K562 (cell line): ENCODE results near the gene BOLA3. TPM values are rescaled to one million over a fixed set of nuclear protein-coding genes. Genes with fewer than 3 reads are reported as not detected.

Experiments used
- ATAC-seq: fragments of 200-7000 bp; cut with Tn5 transposase; 3 replicates; pipeline ENCODE4 v1.9.1; 2020; ENCODE audit warnings: moderate library complexity
- BruUV-seq: library from RNA; stranded (reverse); fragments of 400-500 nt; replicated peaks from 2 replicates; lab custom pipeline; 2021; lab: Mats Ljungman, UMichigan
- CTCF ChIA-PET: fragments of 300-600 bp; formaldehyde crosslinking; extraction: SDS; loops from one replicate; lab custom pipeline; 2021; ENCODE audit warnings: low intra/inter-chr PET ratio; lab: Yijun Ruan, JAX
- POLR2A ChIA-PET: fragments of 300-600, 350-650 bp; sonication (Branson Sonifier 250); formaldehyde crosslinking; extraction: SDS; loops from one replicate; lab custom pipeline; 2021; ENCODE audit warnings: antibody characterized with exemption, inconsistent platforms; lab: Yijun Ruan, JAX
- DNase-seq, 4 experiments: peaks; one replicate each; pipeline versions ENCODE4 v3.0.0 to v3.0.0-alpha.2; 2011 to 2018; ENCODE audit warnings: low spot score in 3 of 4, mixed read lengths in 3 of 4; ENCODE audit errors: extremely low read depth in 1 of 4
- FAIRE-seq: peaks from 2 replicates; lab custom pipeline; 2011; peaks lifted over from hg19 to GRCh38; lab: Jason Lieb, UNC
- H2AFZ ChIP-seq: 2 replicates; pipeline ENCODE4 v1.6.0; 2011; ENCODE audit warnings: low read depth, low read length, control low read depth, inconsistent platforms
- H3K27ac ChIP-seq: fragments of 200-600 bp; 3 replicates; pipeline ENCODE4 v1.8.0; 2011; ENCODE audit warnings: low read depth, mild to moderate bottlenecking, control low read depth, inconsistent platforms, low read length, moderate library complexity, mixed read lengths; ENCODE audit errors: extremely low read depth
- H3K27me3 ChIP-seq, 2 experiments: fragments of 300-600 bp in 1 of 2; 2 replicates in 1 of 2; 3 replicates in 1 of 2; pipeline versions ENCODE4 v1.6.0 to v1.8.0; 2011; ENCODE audit warnings: inconsistent platforms in 2 of 2, low read length in 2 of 2, mild to moderate bottlenecking in 1 of 2, mixed read lengths in 1 of 2, moderate library complexity in 1 of 2; ENCODE audit not compliant: control insufficient read depth in 2 of 2, insufficient read depth in 2 of 2
- H3K36me3 ChIP-seq: fragments of 300-600 bp; 3 replicates; pipeline ENCODE4 v1.8.0; 2011; ENCODE audit warnings: mild to moderate bottlenecking, low read length, inconsistent platforms; ENCODE audit not compliant: control insufficient read depth, insufficient read depth
- H3K4me1 ChIP-seq, 2 experiments: fragments of 200-600 bp in 1 of 2; replicated peaks in 1 of 2; 2 replicates in 1 of 2; 3 replicates in 1 of 2; pipeline versions ENCODE4 v1.5.1 to v1.8.0; 2011; ENCODE audit warnings: inconsistent platforms in 2 of 2, low read length in 2 of 2, mild to moderate bottlenecking in 1 of 2, mixed read lengths in 1 of 2, moderate library complexity in 1 of 2; ENCODE audit not compliant: control insufficient read depth in 2 of 2, insufficient read depth in 2 of 2
- H3K4me2 ChIP-seq: 2 replicates; pipeline ENCODE4 v1.6.1; 2011; ENCODE audit warnings: low read length, control low read depth, inconsistent platforms, mixed read lengths; ENCODE audit not compliant: insufficient read depth
- H3K4me3 ChIP-seq: fragments of 200-600 bp; sonication (generic), shearing (Covaris generic); 2 replicates; pipeline ENCODE4 v1.5.1; 2016; ENCODE audit warnings: control low read depth, inconsistent platforms
- H3K79me2 ChIP-seq: fragments of 200-600 bp; 3 replicates; pipeline ENCODE4 v1.8.0; 2011; ENCODE audit warnings: low read length, inconsistent platforms; ENCODE audit not compliant: control insufficient read depth, insufficient read depth
- H3K9ac ChIP-seq, 2 experiments: 2 replicates each; pipeline versions ENCODE4 v1.6.0 to v1.6.1; 2011; ENCODE audit warnings: low read depth in 2 of 2, low read length in 2 of 2, control low read depth in 1 of 2, inconsistent platforms in 1 of 2, mild to moderate bottlenecking in 1 of 2, mixed read lengths in 1 of 2; ENCODE audit not compliant: insufficient read depth in 1 of 2
- H3K9me1 ChIP-seq: one replicate; pipeline ENCODE4 v1.6.0; 2011; ENCODE audit warnings: inconsistent platforms, mild to moderate bottlenecking, low read length, moderate library complexity; ENCODE audit not compliant: control insufficient read depth, insufficient read depth
- H3K9me3 ChIP-seq: replicated peaks from 2 replicates; pipeline ENCODE4 v1.5.1; 2011; ENCODE audit warnings: low read depth, low read length, inconsistent platforms; ENCODE audit not compliant: control insufficient read depth, insufficient read depth
- H4K20me1 ChIP-seq: replicated peaks from 2 replicates; pipeline ENCODE4 v1.6.1; 2011; ENCODE audit warnings: low read length, inconsistent platforms, mixed read lengths; ENCODE audit not compliant: control insufficient read depth, insufficient read depth
- BRD9 ChIP-seq: fragments of 450-650 bp; IDR thresholded peaks from 2 replicates; pipeline ENCODE4 v1.6.1; 2018; ENCODE audit warnings: low read depth; ENCODE audit not compliant: partially characterized antibody
- ESRRA ChIP-seq: fragments of 450-650 bp; IDR thresholded peaks from 2 replicates; pipeline ENCODE4 v1.6.1; 2014; ENCODE audit warnings: low read depth, mild to moderate bottlenecking, moderate library complexity, borderline replicate concordance
- HDAC2 ChIP-seq: fragments of 450-650 bp; IDR thresholded peaks from 2 replicates; pipeline ENCODE4 v1.6.1; 2016; ENCODE audit warnings: mild to moderate bottlenecking
- MNT ChIP-seq, 2 experiments: fragments of 450-650 bp; conservative IDR thresholded peaks; 2 replicates each; pipeline ENCODE4 v1.6.1; 2017; ENCODE audit warnings: mild to moderate bottlenecking in 2 of 2, moderate library complexity in 2 of 2
- NFYB ChIP-seq: IDR thresholded peaks from 2 replicates; pipeline ENCODE4 v1.6.1; 2011; ENCODE audit warnings: mild to moderate bottlenecking, moderate library complexity; ENCODE audit not compliant: insufficient read length; ENCODE audit errors: extremely low read depth
- NR3C1 ChIP-seq: sonication (generic); formaldehyde crosslinking; IDR thresholded peaks from 2 replicates; pipeline ENCODE4 v1.8.1; 2022; ENCODE audit warnings: missing genetic modification reagents
- NUFIP1 ChIP-seq: fragments of 450-650 bp; IDR thresholded peaks from 2 replicates; pipeline ENCODE4 v1.6.1; 2018; ENCODE audit not compliant: partially characterized antibody
- POLR2H ChIP-seq: IDR thresholded peaks from 2 replicates; pipeline ENCODE4 v1.6.1; 2016; ENCODE audit warnings: missing genetic modification characterization, low read depth, mild to moderate bottlenecking, control low read depth, missing compliant biosample characterization, moderate library complexity
- SPI1 ChIP-seq: IDR thresholded peaks from 2 replicates; pipeline ENCODE4 v1.6.1; 2011; ENCODE audit warnings: low read depth, low read length, control low read depth, borderline replicate concordance
- U2AF2 ChIP-seq: fragments of 200-400 bp; formaldehyde crosslinking; optimal IDR thresholded peaks from 2 replicates; pipeline ENCODE3; 2017; ENCODE audit warnings: low read depth, mild to moderate bottlenecking, low read length
- ZBTB12 ChIP-seq: fragments of 250-450 bp; sonication (Bioruptor Pico); IDR thresholded peaks from 2 replicates; pipeline ENCODE4 v1.4.0; 2020
- ZFP36 ChIP-seq: fragments of 150-350 bp; IDR thresholded peaks from 2 replicates; pipeline ENCODE4 v1.6.1; 2018; ENCODE audit warnings: low read length, low read depth; ENCODE audit not compliant: partially characterized antibody
- ZNF12 ChIP-seq: sonication (generic); formaldehyde crosslinking; IDR thresholded peaks from 2 replicates; pipeline ENCODE4 v1.4.0; 2020; ENCODE audit warnings: mild to moderate bottlenecking, missing genetic modification reagents
- ZNF449 ChIP-seq: fragments of 250-450 bp; sonication (Bioruptor Pico); IDR thresholded peaks from 2 replicates; pipeline ENCODE4 v1.8.0; 2022; ENCODE audit warnings: moderate library complexity, mild to moderate bottlenecking, inconsistent platforms
- WGBS: fragments of 100-300 bp; shearing (Covaris generic); methylation state at CpG from one replicate; pipeline ENCODE4 v1.1.6; 2016; ENCODE audit warnings: low coverage, mixed read lengths; ENCODE audit not compliant: insufficient coverage; ENCODE audit errors: missing lambda C conversion rate; 5-methylcytosine and 5-hydroxymethylcytosine counted together
- in situ Hi-C: fragments of 300-500 bp; cut with MboI; formaldehyde crosslinking; loops from 4 replicates; pipeline ENCODE4 v1.15.0; 2018; ENCODE audit warnings: inconsistent platforms, mixed read lengths
- intact Hi-C: fragments of 100-400 bp; cut with micrococcal nuclease; formaldehyde crosslinking; loops from 2 replicates; pipeline ENCODE4 v1.14.2; 2022
- polyA plus RNA-seq, 8 experiments: library from polyadenylated mRNA; depleted of rRNA in 4 of 8; stranded (reverse) in 5 of 8; unstranded in 3 of 8; fragments of >200 nt; fragmentation: Nextera tagmentation in 2 of 8; fragmentation: Illumina TruSeq in 1 of 8; extraction: Ambion mirVana in 2 of 8; extraction: Trizol in 1 of 8; gene quantifications; 2 replicates each; pipeline versions ENCODE4 v1.2.1 to v1.2.3, GENCODE V29; 2011 to 2014; ENCODE audit warnings: inconsistent platforms in 1 of 8, missing spikeins in 1 of 8
- total RNA-seq, 7 experiments: library from RNA; depleted of rRNA in 6 of 7; stranded (reverse); fragments of >200 nt in 6 of 7; fragmentation: Illumina TruSeq in 2 of 7; extraction: Trizol in 2 of 7; gene quantifications; 2 replicates each; pipeline versions ENCODE4 v1.2.1 to v1.2.3, GENCODE V29; 2011 to 2021; ENCODE audit warnings: low replicate concordance in 1 of 7

The BOLA3 gene
- total and polyA plus RNA-seq, 9 of the 15 experiments (the other 6 are each of a cell fraction or from before 2014, with no cell fraction given): 149 to 619 (median 255) TPM

- FAIRE-seq (no peak), ATAC-seq (no peak), DNase-seq (no peak)
- Histone ChIP-seq H2AFZ (no peak overlapping the region), H3K9me3 (no peaks in the 10 kb centered on the region), H3K4me1 (0 out of 5 replicates have a peak, but pooled peaks cover 0 to 3% of the 10 kb centered on the region in 2 experiments), H3K9ac (peak overlapping the region in 1 of 2 experiments; percentile 22; a peak in 1 of 4 replicates), H3K36me3 (no peaks in the 10 kb centered on the region), H3K79me2 (no peaks in the 10 kb centered on the region), H3K27me3 (no peaks in the 10 kb centered on the region), H3K4me3 (no peak overlapping the region), H3K27ac (no peak overlapping the region), H3K9me1 (no peaks in the 10 kb centered on the region), H3K4me2 (no peak overlapping the region), H4K20me1 (no peaks in the 10 kb centered on the region)
- intact Hi-C loops (no loop called here), in situ Hi-C loops (no loop called here)
- BruUV-seq: no TSS peak
- ChIA-PET POLR2A (interaction anchor here (0.5 to 2.8 kb wide), 4 partner anchors 10 to 282 kb away, joined by 3 to 12 read pairs (median 4); partner anchors contain the start of gene STAMBP), CTCF (no interaction called here)
- WGBS: 32% methylated on average over 3 of the region's 3 CpGs
- no peak for TF ChIP-seq U2AF2
- TF ChIP-seq ZBTB12 (CRISPR knock-in tag): no peak
- no peak for TF ChIP-seq ZFP36
- no peak for TF ChIP-seq ZNF449 (CRISPR knock-in tag)
- no peak for TF ChIP-seq POLR2H (tag)
- no peak for TF ChIP-seq SPI1
- no peak for TF ChIP-seq HDAC2
- TF ChIP-seq NUFIP1: no peak
- no peak for TF ChIP-seq MNT (conservative IDR thresholded peaks at IDR 0.05)
- no peak for TF ChIP-seq BRD9
- no peak for TF ChIP-seq NFYB
- TF ChIP-seq NR3C1 (CRISPR knock-in tag): no peak
- no peak for TF ChIP-seq ESRRA
- TF ChIP-seq ZNF12 (CRISPR knock-in tag): no peak
Measured at GRCh38 chr2:74110537-74110936, 37.2 kb downstream of the BOLA3 start.
